GM21737 (cell line): ENCODE results near the gene PAPPA2.

Experiments
- ATAC-seq: cut with Tn5 transposase; IDR thresholded peaks from one replicate; pipeline ENCODE4 v1.9.1; 2021; ENCODE audit warnings: mild to moderate bottlenecking, moderate library complexity; ENCODE audit not compliant: unreplicated experiment

Gene PAPPA2

DNA sequence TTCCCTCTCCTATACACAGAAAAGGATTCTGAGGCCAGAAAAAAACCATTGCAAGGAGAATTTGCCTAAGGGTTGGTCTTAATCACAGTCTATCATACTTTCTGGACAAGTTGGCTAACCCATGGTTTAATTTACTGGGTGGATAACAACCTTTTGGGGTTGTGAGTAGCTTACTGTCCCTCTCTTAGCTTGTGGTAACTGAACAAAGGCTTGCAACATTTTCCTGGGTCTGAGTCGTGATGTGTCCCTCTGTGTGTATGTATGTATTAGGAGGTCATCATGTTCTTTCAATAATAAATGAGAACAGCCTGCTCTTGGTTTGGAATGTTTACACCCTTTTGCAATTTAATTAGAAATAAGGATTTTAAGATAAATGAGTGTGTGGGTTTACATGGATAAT is 36.7 kb downstream of the PAPPA2 start:
- no peak for ATAC-seq

- no peak for ATAC-seq
Observed at GRCh38 chr1:176501599-176501998, 38.6 kb downstream of the PAPPA2 start.

DNA sequence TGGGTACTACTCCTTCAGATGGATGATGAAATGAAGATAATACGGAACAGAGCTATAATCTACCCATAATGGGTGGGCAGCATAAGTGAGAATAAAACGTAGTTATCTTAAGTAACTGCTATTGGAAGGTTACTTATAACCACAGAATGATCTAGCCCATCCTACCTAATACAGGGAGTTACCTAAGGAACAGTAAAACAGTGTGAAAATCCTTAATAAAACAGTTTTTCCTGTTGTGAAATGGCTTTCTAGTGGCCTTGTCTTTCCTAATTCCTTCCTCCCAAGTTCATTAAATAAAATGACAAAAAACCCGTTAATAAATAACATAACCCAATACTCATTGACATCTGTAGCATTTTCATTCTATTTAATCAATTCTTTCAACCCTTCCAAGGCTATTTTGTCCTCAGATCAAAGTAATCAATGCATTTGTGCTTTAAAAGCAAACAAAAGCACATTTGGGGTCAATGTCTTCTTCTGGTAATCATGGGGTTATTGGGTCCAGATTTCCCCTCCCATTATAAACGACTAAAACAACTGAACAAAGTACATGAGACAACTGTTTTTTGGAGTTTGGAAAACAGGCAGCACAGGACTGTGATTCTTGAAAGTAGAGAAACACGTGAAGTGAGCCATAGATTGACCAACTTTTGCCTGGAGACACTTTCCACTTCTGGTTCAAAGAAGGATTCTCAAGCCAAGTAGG is 42.0 kb downstream of the PAPPA2 start:
- no peak for ATAC-seq

- ATAC-seq: no peak
Observed at GRCh38 chr1:176512966-176513365, 50.0 kb downstream of the PAPPA2 start.

DNA sequence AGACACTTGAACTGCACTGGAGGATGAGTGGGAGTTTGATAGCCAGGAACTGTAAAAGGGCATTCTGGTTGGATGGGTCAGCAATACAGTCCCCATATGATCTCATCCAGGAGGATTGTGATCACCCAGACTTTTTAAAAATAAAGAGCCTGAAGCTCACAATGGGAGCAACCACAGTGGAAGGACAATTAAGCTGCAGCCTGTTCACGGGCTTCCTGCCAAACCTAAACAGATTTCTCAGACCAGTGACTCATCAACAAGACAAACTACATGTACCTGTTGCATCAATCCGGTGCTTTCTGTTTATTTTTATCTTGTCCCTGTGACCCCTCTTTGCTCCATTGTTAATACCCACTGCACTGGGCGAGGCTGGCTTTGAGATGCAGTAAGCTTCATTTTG is 52.3 kb downstream of the PAPPA2 start:
- no peak for ATAC-seq

DNA sequence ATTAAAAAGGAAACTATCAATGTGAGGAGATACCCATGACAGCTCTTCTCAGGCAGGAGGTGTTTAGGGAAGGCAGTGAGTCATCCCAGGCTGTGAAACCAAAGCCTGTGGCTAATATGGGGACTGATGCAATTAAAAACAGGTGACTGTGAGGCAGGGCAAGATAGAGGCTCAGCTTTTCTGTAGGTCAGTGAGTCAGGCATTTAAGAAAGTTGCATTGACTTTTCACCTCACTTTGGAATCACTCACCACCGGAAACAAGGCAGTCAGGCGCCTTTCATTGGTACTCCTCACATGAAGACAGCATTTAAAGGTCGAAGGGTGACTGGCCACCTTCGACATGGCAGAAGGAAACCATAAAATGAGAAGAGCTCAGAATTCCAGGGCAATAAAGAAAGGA is 54.5 kb downstream of the PAPPA2 start:
- ATAC-seq: peak; percentile 72

GRCh38 chr1:176521211-176521610 is 58.2 kb downstream of the PAPPA2 start:
- no peak for ATAC-seq

DNA sequence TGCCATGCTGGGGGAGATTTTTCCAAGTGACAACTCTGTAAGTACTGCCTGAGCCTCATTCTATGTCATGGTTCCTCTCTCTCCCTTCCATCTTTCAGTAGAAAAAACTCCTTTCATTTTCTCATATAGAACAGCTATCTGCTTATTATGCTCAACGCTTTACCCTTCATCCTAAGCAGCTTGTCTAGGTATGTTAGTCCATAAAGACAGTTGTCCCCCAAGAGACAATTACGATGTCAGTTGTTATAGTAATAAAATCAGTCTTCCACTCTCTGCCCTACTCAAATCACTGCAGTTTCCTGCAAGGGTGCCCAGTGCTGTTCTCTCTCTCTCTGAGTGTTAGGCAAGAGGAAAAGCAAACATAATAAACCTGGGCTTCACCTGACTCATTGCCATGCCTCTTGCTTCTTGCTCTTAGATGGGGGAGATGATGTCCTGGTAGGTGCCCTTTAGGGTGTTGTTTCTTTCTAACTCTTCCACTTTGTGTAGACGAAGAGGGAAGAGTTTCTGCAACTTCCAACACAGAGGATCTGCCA is 59.4 kb downstream of the PAPPA2 start:
- no peak for ATAC-seq

GRCh38 chr1:176529395-176530090 is 66.6 kb downstream of the PAPPA2 start:
- no peak for ATAC-seq

GRCh38 chr1:176531036-176531435 is 68.1 kb downstream of the PAPPA2 start:
- ATAC-seq: no peak

GRCh38 chr1:176531921-176532897 is 69.2 kb downstream of the PAPPA2 start:
- no peak for ATAC-seq

GRCh38 chr1:176533020-176533419 is 70.0 kb downstream of the PAPPA2 start:
- ATAC-seq: no peak

DNA sequence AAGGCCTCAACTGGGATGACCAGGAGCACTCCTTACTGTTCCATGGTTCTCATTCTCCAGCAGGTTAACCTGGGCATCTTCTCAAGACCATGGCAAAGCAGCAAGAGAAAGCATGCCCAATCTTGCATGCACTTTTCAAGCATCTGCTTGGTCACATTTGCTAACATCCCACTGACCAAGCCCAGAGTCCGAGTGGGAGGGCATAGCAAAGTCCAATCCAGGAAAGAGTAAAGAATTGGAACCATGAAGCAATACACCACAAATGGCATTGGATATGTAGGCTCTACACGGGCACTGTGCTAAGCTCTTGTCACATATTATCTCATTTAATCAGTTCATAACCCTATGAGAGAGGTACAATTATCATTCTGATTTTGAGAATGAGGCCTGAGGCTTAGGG is 73.6 kb downstream of the PAPPA2 start:
- no peak for ATAC-seq

DNA sequence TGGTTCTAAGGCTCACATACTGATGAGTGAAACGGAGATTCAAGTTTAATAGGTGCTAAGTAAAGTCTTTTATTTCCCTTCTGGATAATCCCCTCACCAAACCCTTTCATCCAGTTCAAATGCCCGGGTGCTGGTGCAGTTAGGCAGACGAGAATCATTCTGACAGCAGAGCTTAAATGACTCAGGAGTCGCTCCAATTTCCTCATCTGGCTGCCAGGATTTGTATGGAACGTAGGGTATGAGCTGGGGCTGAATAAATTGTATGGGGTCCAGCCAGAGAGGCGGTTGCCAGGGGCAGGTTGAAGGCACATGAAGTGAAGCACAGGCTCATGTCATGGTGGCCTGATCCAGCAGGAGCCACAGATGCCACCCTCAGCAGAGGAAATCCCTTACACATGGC is 76.0 kb downstream of the PAPPA2 start:
- ATAC-seq: no peak

GRCh38 chr1:176540428-176540827 is 77.5 kb downstream of the PAPPA2 start:
- no peak for ATAC-seq

GRCh38 chr1:176541663-176542062 is 78.7 kb downstream of the PAPPA2 start:
- ATAC-seq: no peak

DNA sequence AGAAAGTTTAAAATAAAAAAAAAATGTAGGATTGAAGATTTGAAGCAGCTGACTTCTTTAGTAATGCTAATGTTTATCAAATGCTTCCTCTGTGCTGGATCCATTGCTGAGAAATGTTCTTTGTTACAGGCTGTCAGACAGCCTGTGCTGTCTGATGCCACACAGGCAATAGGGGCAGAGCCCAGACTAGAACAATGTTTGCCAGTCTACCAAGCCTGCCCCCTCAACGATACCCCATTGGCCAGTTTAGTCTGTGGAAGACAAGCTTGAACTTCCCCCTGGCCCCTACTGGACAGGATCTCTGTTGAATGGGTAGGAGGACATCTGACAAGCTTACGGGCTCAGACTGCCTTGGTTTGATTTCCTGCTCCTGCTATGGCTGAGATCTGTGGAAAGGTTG is 79.4 kb downstream of the PAPPA2 start:
- ATAC-seq: no peak

DNA sequence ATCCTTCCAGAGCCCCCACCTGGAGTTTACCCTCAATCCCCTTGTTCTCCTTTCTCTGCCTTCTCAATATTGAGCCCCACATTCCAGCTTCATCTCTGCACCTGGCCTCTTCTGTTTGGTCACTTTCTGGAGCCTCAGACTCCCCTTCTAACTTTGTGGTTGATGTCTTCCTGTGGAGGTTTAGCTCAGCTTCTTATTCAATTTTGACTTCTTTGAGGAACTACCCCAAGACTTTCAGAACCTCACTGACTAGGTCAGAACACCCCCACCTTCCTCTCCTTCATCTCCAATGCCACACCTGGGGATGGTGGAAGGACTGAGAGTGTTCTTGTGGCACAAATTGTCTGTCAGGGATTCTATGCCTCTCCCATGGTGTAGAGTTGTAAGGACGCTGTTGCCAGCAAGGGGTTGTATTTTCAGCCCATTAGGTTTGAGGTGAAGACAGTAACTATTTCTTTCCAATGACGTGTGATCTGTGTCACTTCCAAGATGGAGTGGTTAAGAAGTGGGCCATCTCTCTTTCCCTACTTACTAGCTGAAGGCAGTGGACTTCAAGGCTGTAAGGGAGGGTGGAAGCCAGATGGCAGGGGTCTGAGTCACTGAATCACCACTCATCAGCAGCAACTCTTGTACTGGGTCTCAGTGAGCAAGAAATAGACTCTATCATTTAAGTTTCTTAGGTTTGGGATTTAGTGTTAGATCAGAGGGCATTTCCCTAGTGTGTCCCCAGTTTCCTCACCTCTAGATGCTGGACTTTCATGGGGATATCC is 80.6 kb downstream of the PAPPA2 start:
- ATAC-seq: no peak

- no peak for ATAC-seq
Observed at GRCh38 chr1:176545034-176545639, 82.2 kb downstream of the PAPPA2 start.

- ATAC-seq: no peak
Observed at GRCh38 chr1:176546825-176547224, 83.8 kb downstream of the PAPPA2 start.
